ENCODE measurements around the gene BLCAP. TPM values are rescaled to one million over a fixed set of nuclear protein-coding genes. Genes with fewer than 3 reads are reported as not detected.

Gene BLCAP
- total RNA-seq, 2 donors from 2014 or later, result 56.9 to 65.0 TPM

DNA sequence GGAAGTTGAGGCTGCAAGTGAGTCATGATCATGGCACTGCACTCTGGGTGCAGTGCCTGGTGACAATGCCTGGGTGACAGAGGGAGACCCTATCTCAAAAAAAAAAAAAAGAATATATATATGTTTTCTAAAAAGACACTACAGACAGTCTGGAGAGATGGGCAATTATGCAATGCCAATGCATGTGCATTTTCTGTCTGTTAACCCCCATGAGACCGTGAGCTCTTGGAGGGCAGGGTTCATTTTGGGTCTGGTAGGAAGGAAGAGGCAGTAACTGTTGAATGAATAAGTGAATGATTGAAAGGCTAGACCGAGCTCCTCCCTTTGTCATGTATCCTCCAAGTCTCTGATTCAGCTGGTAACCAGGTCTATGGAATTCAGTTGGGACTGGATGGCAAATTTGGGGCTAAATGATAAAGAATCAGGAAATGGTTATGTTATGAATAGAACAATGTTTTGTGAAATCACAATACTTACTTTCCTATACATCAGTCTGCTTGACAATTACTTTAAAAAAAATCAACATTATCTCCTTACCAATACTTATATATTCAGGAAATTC is 5.6 kb upstream of the BLCAP start:
- DNase-seq, result no peak
- Mint-ChIP-seq H3K27ac (no peak overlapping the region), H3K4me1 (peaks cover 19% of the 10 kb centered on the region), H3K36me3 (ENCODE audit: low read depth) (no peaks in the 10 kb centered on the region), H3K27me3 (peaks cover 25% of the 10 kb centered on the region), H3K4me3 (no peak overlapping the region)
- H3K9me3 ChIP-seq (ENCODE audit: control insufficient read depth, low read length, poor library complexity, severe bottlenecking), result no peaks in the 10 kb centered on the region
- no peak for ATAC-seq

DNA sequence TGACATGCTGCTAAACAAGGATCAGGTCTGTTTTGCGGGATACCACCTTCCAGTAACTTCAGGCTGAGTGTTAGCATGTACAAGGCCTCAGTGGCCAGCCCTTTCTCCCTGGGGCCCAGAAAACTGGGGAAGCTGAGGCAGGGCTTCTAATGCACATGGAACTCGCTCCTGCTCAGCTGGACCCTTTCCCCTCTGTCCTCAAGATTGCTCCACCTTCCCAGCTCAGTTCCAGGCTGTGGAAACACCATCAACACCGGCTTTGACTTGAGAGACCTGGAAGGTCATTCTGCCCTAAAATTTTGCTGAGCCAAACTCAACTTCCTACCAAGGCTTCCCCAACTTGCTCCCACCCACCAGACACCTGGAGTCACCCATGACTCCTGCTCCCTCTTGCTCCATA is 4.2 kb upstream of the BLCAP start:
- H3K9me3 ChIP-seq (ENCODE audit: control insufficient read depth, low read length, poor library complexity, severe bottlenecking), result no peaks in the 10 kb centered on the region
- no peak for DNase-seq
- H3K27ac Mint-ChIP-seq, result no peak overlapping the region
- peaks cover 16% of the 10 kb centered on the region for H3K27me3 Mint-ChIP-seq
- H3K4me1 Mint-ChIP-seq, result peaks cover 24% of the 10 kb centered on the region
- H3K4me3 Mint-ChIP-seq, result no peak overlapping the region
- no peaks in the 10 kb centered on the region for H3K36me3 Mint-ChIP-seq (ENCODE audit: low read depth)
- no peak for ATAC-seq

DNA sequence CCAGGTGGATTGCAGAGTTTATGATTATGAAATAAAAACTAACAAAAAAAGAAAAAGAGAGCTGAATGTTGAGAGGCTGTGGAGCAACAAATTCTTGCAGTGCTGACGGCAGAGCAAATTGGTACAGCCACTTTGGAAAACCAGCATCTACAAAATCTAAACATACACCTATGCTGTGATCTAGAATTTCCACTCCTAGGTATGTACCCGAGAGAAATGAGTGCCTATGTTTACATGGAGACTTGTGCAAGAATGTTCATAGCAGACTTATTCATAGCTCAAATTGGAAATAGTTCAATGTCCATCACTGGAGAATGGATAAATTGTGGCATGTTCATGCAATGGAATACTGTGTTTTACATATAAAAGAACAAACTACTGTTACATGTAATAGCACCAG is 3.0 kb upstream of the BLCAP start:
- H3K4me3 Mint-ChIP-seq, result no peak overlapping the region
- ATAC-seq, result no peak

DNA sequence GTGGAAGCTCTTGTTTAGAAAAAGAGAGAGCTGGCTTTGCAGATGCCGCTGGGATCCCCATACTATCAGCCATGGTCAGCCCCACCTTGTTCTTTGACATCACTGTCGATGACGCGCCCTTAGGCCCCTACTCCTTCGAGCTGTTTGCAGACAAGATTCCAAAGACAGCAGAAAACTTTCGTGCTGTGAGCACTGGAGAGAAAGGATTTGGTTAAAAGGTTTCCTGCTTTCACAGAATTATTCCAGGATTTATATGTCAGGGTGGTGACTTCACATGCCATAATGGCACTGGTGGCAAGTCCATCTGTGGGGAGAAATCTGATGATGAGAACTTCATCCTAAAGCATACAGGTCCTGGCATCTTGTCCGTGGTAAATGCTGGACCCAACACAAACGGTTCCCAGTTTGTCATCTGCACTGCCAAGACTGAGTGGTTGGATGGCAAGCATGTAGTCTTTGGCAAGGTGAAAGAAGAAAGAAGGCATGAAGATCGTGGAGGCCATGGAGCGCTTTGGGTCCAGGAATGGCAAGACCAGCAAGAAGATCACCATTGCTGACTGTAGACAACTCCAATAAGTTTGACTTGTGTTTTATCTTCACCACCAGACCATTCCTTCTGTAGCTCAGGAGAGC is 2.4 kb upstream of the BLCAP start:
- ATAC-seq (no peak), DNase-seq (no peak)
- no peaks in the 10 kb centered on the region for H3K36me3 Mint-ChIP-seq (ENCODE audit: low read depth)
- no peaks in the 10 kb centered on the region for H3K9me3 ChIP-seq (ENCODE audit: control insufficient read depth, low read length, poor library complexity, severe bottlenecking)
- peaks cover 42% of the 10 kb centered on the region for H3K4me1 Mint-ChIP-seq
- H3K4me3 Mint-ChIP-seq, result no peak overlapping the region
- H3K27ac Mint-ChIP-seq, result no peak overlapping the region
- peaks cover 6% of the 10 kb centered on the region for H3K27me3 Mint-ChIP-seq

More for the DNA sequence above, 3.0 kb upstream of the BLCAP start:
- H3K9me3 ChIP-seq (ENCODE audit: control insufficient read depth, low read length, poor library complexity, severe bottlenecking), result no peaks in the 10 kb centered on the region
- H3K27me3 Mint-ChIP-seq, result peaks cover 8% of the 10 kb centered on the region
- H3K27ac Mint-ChIP-seq, result no peak overlapping the region
- H3K4me1 Mint-ChIP-seq, result peaks cover 36% of the 10 kb centered on the region
- DNase-seq, result no peak
- H3K36me3 Mint-ChIP-seq (ENCODE audit: low read depth), result no peaks in the 10 kb centered on the region

DNA sequence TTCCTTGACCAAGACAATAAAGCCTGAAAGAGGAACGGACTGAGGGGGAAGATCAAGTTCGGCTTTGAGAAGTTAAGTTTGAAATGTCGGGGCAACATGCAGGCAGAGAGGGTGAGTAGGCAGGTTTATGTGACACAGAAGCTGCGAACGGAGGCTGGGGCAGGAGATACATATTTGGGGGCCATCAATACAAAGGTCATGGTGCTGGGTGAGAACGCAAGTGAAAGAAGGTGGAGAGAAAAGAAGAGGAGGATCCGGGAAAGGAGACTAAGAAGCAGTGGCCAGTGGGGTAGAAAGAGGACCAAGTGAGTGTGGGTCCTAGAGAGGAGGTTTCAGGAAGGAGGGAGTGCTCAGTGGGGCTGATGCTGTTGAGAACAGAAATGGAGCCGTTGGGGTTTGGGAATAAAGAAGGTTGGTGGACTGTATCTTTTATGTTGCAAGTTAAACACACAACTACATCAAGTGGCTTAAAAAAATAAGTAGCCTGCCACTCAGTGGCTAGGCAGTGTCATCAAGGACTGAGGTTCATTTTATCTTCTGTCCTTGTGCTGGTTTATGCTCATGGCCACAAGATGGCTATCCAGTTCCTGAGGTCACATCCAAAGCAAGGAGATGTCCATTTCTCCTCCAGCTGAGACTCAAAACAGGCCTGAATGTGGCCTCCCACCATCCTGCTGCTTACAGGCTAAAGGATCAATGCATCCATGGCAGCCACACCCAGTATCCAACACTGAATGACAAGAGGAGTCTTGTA is 1.7 kb upstream of the BLCAP start:
- Mint-ChIP-seq H3K27me3 (peaks cover 6% of the 10 kb centered on the region), H3K36me3 (ENCODE audit: low read depth) (no peaks in the 10 kb centered on the region), H3K4me1 (peaks cover 44% of the 10 kb centered on the region), H3K27ac (peak overlapping the region; percentile 99), H3K4me3 (peak overlapping the region; percentile 96)
- no peaks in the 10 kb centered on the region for H3K9me3 ChIP-seq (ENCODE audit: control insufficient read depth, low read length, poor library complexity, severe bottlenecking)
- no peak for DNase-seq
- no peak for ATAC-seq

DNA sequence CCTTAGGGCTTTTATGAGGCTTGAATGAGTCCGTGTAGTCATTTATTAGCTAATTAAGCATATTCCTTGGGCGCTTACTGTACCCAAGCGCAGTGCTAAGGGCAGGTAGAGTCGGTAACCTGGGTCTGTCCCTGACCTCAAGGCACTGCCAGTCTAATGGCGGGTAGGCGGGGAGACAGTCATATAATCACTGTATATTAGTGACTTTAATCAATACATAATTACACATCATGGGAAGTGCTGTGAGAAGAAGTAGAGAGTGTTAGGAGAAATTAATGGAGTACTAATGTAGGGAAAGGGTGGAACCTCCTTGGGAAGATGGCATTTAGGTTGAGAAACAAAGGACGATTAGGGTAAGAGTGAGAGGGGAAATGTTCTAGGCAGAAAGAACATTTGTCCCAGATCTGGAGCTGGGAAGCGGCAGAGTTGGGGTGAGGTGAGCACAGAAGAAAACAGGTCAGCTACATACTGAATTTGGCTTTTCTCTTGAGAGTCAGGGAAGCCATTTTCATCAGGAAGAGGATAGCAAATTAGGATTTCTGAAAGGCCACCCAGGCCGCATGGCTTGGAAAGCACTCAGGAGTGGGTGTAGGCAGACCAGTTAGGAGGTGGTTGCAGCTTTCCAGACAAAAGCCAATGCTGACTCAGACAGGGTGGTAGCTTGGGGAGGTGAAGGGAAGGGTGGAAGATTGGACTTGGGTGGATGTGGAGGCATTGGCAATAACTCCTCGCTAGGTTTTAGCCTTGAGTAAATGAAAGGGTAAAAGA is 954 bp upstream of the BLCAP start:
- no peaks in the 10 kb centered on the region for H3K9me3 ChIP-seq (ENCODE audit: control insufficient read depth, low read length, poor library complexity, severe bottlenecking)
- DNase-seq, result no peak
- ATAC-seq, result no peak
- H3K27ac Mint-ChIP-seq, result peak overlapping the region; percentile 99
- no peaks in the 10 kb centered on the region for H3K36me3 Mint-ChIP-seq (ENCODE audit: low read depth)
- H3K4me1 Mint-ChIP-seq, result peaks cover 48% of the 10 kb centered on the region
- H3K27me3 Mint-ChIP-seq, result peaks cover 6% of the 10 kb centered on the region
- peak overlapping the region; percentile 96 for H3K4me3 Mint-ChIP-seq

DNA sequence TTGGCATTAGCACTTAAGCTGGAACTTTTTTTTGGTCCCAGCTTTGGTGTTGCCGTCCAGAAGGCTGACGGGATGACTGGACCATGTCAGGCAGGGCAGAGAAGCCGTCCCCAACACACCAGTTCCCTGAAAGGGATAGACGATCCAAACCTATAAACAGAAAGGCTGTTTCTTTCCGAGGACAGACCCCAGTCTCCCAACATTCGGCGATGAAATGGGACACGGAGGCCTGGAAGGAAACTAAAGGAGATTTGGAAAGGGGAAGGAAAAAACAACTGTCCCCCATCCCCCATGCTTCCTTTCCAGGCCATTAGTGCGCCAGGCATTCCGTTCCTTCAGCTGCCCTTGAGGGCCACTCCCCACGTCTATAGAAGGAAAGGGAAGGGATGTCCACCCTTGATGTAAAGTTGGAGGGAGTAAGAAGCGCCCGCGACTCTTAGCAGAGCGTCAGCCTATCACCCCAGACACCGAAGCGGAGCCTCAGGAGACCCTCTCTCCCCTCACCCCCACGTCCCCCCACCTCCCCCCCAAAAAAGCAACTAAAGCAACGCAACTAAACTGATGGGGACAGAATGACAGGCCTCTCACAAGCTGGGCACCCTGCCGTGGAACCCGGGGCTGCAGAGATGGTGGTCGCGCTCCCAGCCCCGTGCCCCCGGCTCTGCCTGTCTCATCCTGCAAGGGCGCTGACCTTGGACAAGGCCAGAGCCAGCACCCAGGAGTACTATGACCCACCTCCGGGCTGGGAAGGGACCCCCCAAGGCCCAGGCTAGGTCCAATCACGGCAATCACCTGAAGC is 638 bp downstream of the BLCAP start:
- Mint-ChIP-seq H3K27ac (peak overlapping the region; percentile 99), H3K27me3 (peaks cover 6% of the 10 kb centered on the region), H3K4me3 (peak overlapping the region; percentile 96), H3K4me1 (peaks cover 52% of the 10 kb centered on the region), H3K36me3 (ENCODE audit: low read depth) (no peaks in the 10 kb centered on the region)
- H3K9me3 ChIP-seq (ENCODE audit: control insufficient read depth, low read length, poor library complexity, severe bottlenecking), result no peaks in the 10 kb centered on the region
- no peak for ATAC-seq
- DNase-seq, result no peak

DNA sequence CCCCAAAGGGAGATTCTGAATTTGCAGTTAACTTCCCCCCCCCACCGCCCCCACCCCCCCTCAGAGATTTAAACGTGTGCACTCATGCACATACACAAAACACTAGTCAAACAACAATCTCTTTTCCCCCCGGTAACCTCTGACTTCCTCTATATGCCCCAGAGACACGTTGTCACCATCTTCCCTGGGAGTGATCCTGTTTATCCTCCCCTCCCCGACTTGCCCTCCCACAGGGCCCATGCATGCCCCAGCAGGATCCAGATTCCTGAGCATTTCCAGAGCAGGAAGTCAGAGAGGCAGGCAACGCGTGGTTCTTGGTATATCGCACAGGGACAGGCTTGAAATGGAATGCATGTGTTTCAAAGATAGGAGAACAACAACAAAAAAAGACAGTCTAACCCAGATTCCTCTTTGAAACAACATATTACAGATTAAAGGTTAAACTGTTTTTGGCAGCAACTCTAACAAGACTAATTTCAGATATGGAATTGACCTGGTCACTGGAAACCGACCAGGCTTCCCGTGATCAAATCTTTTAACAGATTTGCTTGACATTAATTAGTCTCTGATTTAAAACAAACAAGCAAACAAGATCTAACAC is 1.3 kb downstream of the BLCAP start:
- peaks cover 55% of the 10 kb centered on the region for H3K4me1 Mint-ChIP-seq
- no peaks in the 10 kb centered on the region for H3K36me3 Mint-ChIP-seq (ENCODE audit: low read depth)
- peaks cover 6% of the 10 kb centered on the region for H3K27me3 Mint-ChIP-seq
- H3K4me3 Mint-ChIP-seq, result peak overlapping the region; percentile 96
- no peak for DNase-seq
- no peaks in the 10 kb centered on the region for H3K9me3 ChIP-seq (ENCODE audit: control insufficient read depth, low read length, poor library complexity, severe bottlenecking)
- peak overlapping the region; percentile 99 for H3K27ac Mint-ChIP-seq
- no peak for ATAC-seq

DNA sequence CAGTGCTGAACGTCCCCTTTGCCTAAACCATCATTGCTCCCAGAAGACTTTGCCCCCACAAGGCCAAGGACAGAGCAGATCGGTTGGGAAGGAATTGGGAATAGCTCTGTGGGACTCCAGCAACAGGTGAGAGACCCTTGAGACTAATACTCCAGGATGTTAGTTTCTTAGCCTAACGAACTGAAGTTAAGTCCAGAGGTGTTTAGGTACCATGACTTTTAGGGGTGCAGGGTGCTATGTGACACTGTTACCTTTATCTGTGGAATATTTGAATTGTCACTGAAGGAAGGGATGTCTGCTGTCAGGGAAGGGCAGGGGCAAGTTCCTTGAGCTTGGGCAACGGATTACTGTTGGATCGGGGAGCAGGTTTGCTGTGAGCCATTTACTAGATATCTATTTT is 1.9 kb downstream of the BLCAP start:
- H3K4me1 Mint-ChIP-seq, result peaks cover 56% of the 10 kb centered on the region
- peak overlapping the region; percentile 99 for H3K27ac Mint-ChIP-seq

DNA sequence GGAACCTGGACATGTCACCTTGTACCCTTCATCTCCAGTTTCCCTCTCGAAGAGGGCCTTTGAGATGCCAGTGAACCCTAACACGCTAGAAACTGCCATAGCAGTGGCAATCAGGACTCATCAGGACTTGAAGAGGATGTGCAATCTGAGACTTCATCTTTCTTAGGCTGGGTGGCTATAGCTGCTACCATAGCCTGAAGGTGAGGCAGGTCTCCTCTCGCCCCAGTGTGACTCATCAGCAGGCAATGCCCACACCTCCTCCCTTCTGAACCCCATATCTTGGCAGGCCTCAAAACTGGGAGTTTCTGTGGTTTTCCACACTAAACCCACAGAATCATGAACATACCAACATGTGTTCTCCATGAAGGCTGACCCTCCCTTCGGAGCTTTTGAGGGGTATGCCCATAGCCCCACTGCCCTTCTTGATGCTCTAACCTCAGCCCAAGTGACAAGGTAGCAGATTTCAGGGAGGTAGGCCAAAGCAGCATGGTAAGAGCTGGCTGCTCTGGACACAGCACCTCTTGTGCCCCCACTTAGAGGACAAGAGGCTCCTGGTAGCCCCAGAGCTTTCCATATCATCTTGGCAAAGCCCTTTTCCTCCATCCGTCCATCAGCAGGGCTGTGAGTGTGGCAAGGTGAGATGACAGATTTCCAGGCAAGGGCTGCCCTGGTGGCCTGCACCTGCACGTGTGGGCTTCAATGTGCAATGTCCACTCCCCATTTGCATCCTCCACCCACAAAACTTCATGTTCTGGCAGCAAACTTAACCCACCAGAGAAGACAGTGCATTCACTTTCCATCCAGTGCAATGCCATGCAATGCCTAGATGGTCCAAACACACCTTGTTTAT is 2.6 kb downstream of the BLCAP start:
- peaks cover 62% of the 10 kb centered on the region for H3K4me1 Mint-ChIP-seq
- DNase-seq (no peak), ATAC-seq (no peak)
- no peaks in the 10 kb centered on the region for H3K36me3 Mint-ChIP-seq (ENCODE audit: low read depth)
- H3K4me3 Mint-ChIP-seq, result peak overlapping the region; percentile 96
- no peaks in the 10 kb centered on the region for H3K27me3 Mint-ChIP-seq
- H3K27ac Mint-ChIP-seq, result peak overlapping the region; percentile 76
- H3K9me3 ChIP-seq (ENCODE audit: control insufficient read depth, low read length, poor library complexity, severe bottlenecking), result no peaks in the 10 kb centered on the region

More for the DNA sequence above, 1.9 kb downstream of the BLCAP start:
- no peak for DNase-seq
- Mint-ChIP-seq H3K36me3 (ENCODE audit: low read depth) (no peaks in the 10 kb centered on the region), H3K4me3 (peak overlapping the region; percentile 96), H3K27me3 (peaks cover under 1% of the 10 kb centered on the region)
- ATAC-seq, result no peak
- no peaks in the 10 kb centered on the region for H3K9me3 ChIP-seq (ENCODE audit: control insufficient read depth, low read length, poor library complexity, severe bottlenecking)

DNA sequence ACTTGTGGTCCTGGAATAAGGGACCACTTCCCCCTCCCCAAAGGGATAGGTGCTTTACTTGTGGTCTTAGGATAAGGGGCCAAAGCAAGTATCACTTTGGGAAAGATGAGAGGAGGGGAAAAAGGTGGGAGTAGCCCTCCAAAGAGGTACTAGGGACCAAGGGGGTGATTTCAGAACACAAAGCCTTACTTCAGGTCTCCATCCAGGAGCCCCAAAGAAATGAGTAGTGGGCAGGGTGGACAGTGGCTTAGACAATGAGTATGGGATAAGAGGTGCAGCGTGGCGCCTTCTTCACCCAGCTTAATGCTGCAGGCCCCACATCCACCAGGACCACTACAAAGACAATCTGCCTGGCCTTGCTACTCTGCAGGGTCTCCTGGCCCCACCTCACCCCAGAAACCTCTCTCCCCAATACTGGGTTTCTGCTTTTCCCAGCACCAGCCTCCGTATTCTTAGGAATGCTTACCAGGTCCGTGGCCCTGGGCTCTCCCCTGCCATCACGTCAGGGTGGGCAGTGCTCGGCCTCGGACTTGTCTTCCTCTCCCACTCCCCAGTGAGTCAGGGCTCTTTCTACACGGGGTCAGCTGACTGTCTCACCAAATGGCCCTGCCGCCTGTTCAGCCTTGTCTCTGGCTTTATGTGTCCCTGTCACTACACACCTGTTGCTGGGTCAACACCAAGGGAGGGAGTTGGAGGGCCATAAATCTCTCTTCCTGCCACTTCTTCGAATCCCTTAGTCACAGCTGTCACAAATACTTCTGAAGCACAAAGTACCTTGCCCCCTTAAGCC is 3.6 kb downstream of the BLCAP start:
- DNase-seq, result no peak
- Mint-ChIP-seq H3K4me1 (peaks cover 62% of the 10 kb centered on the region), H3K27me3 (no peaks in the 10 kb centered on the region), H3K36me3 (ENCODE audit: low read depth) (peaks cover under 1% of the 10 kb centered on the region), H3K27ac (peak overlapping the region; percentile 76), H3K4me3 (peak overlapping the region; percentile 19)
- ATAC-seq, result no peak
- no peaks in the 10 kb centered on the region for H3K9me3 ChIP-seq (ENCODE audit: control insufficient read depth, low read length, poor library complexity, severe bottlenecking)

Data from T-helper 17 cell (primary cell).